NCI-H748 (cell line): Measurements from ENCODE around the gene CRYBG1.
"Not testable (repeated sequence)": the region's sequence is repeated elsewhere in the genome, so short reads cannot be mapped to it uniquely, and the experiment has no call there.

Experiments used
- DNase-seq: peaks from one replicate; lab custom pipeline; 2025; ENCODE audit not compliant: unreplicated experiment; lab: John Stamatoyannopoulos, UW

CRYBG1 gene

DNA sequence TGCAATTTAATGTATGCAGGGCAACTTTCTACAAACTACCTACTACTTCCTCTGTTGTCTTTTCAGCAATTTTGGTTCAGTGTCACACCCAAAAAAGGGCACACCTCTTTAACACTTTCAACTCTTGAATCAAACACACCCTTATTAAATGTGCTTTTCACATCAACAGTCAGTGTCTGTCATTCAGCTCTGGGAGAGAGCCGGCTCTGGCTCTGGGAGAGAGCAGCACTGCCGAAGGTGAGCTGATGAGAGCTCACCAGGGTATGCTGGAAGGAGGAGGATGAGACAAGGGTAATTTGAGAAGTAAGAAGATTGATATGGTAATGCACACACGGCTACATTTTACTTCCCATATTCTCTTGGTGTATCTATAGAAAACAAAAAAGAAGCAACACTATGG lies 134.5 kb downstream of the CRYBG1 start:
- DNase-seq, result peak; percentile 8

GRCh38 chr6:106496823-106497222 lies 136.3 kb downstream of the CRYBG1 start:
- DNase-seq, result no peak

DNA sequence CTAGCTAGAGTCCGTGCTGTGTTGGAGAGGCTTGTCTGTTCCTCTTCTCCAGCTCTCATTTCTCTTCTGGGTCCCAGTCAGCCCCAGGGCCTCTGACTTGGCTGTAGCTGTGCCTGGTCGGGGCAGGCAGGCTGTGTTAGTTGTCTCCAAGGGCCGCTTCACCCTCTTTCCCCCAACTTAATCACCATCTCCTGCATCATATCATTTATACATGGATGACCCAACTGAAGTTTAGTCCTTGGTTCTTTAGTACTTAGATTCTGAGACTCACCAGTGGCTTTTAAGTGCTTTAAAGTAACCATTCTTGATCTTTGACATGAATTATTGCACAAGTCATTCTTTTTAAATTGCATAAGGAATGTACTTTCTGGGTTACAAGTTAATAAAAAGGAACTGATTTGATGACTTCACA lies 141.4 kb downstream of the CRYBG1 start:
- no peak for DNase-seq

DNA sequence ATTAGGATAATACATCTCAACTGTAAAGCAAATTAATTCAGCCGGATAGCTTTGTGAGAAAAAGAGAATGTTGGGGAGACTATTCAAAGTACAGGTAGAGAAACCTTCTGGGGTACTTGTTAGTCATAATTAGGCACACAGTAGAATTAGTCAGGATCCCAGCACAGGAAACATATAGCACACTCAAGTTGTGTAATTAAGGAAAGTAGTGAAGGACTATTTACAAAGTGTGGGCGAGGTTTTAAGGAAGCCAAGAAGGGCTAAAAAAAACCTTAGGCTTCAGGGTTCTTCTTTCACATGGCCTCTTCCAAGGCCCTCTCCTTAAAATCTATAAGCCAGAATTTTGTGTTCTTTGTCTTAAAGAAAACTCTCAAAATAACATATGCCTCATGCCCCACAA lies 142.0 kb downstream of the CRYBG1 start:
- DNase-seq, result no peak

DNA sequence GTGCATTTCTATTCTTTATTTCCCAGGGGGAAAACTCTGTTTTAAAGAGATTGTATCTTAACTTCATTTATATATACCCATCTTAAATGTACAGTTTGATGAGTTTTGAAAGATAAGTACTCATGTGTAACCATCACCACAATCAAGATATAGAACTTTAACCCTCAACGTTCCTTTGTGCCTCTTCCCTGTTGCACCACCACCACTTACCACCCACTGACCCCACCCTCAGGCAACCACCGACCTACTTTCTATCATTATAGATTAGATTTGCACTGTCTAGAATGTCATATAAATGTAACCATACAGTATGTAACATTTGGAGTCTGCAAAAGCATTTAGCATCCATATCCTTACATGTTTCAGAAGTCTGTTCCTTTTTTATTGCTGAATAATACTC lies 147.8 kb downstream of the CRYBG1 start:
- no peak for DNase-seq

DNA sequence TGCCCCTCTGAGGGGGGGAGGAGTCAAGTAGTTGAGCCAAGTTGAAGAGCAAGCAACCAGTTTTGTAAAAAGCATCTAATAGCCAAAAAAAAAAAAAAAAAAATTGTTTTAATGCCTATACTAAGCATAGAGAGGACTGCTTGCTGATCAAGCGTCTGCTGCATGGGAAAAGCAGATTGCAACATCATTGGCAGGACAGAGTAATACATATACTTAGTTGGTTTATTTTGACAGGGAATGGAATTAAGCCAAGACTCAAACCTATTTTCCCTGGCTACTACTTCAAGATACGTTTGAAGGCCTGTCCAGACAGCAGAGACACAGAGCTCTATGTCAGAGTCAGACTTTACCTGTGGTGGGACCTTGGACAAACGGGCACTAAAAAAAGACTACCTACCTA lies 148.3 kb downstream of the CRYBG1 start:
- no peak for DNase-seq

DNA sequence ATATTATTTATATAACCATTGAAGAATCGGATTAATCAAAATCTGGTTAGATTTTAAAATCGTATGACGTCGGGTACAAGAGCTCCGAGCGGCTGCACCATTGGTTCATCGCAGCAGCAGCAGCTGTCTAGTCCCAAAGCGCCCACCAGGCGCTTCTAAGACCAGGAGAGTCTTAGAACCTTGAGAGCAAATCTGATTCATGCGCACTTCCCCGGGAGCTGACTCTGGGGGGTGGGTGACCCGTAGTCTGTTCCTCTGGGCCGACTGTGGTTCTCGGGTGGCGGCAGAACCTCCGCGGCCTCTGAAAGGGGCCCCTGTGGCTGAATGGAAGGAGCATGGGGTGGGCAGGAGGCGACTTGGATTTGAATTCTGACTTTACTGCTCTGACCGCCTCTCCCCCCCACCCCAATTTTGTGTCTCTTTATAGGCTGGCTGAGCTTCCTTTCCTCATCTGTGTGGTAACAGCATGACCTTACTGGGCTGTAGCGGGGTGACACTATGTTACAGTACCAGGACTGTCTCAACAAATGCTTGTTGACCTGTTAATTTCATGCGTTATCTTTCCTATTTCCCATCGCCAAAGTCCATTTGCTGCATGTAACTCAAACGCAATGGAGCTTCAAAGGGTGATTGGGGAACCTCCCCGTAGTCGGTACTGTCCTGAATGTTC lies 149.0 kb downstream of the CRYBG1 start:
- peak; percentile 43 for DNase-seq

- peak; percentile 85 for DNase-seq
Observed at GRCh38 chr6:106510090-106510970, 149.8 kb downstream of the CRYBG1 start.

GRCh38 chr6:106511288-106512047 lies 151.0 kb downstream of the CRYBG1 start:
- DNase-seq, result peak; percentile 43

- peak; percentile 67 for DNase-seq
Observed at GRCh38 chr6:106512048-106512967, 151.8 kb downstream of the CRYBG1 start.

GRCh38 chr6:106512968-106513574 lies 152.6 kb downstream of the CRYBG1 start:
- DNase-seq, result no peak

DNA sequence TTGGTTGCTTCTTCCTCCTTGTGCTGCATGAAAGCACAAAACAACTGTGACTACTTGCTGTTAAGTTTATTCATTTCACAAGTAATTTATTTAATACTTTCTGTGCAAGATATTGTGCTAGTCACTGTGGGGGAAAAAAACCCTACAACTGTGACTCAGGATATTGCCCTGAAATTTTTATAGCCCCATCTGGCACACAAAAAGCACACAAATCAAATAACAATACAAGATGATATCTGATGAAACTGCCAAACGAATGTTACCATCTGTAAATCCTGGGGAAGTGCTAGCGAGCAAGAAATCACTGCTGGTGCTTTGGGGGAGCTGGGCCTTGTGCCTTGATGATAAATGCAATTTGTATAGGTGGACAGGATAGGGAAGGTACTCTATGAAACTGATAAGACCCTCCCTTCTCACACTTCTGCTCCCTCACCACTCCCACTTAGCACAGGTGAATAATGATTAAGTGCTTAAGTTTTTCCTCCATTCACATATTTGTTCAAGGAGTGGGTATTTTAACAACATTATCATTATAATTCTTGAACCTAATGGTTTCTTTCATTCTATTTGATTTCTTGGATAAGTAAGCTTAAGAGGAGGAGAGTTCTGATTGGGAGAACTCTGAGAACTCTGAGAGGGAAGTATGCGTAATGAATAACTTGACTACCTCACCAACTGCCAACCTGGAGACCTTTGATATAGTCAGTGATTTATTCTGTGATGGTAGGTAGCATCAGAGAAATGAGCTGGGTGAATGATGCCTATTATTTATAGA lies 153.5 kb downstream of the CRYBG1 start:
- no peak for DNase-seq

DNA sequence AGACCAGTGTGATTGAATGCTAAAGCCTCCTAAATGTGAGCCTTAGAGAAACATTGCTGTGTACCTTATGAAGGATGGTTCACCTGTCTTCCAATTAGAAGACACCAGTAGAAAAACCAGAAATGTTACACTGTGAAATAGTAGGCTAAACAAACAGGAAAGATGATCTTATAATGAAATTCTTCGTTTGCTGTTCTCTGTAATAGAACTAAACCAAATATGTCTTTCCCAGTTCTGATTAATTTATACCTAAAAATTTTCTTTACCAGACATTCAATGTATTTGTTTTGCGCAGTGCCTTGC lies 154.0 kb downstream of the CRYBG1 start:
- DNase-seq, result peak; percentile 12

DNA sequence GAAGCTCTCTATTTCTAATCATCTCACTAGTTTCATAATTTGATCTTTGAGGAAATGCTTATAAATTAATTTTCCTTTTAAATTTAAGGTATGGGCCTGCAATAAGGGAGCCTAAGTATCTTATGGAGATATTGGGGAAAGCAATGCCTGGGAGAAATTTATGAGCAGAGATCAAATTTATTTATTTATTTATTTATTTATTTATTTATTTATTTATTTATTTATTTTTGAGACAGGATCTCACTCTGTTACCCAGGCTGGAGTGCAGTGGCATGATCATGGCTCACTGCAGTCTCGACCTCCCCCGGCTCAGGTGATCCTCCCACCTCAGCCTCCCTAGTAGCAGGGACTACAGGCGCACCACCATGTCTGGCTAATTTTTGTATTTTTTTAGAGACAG lies 155.1 kb downstream of the CRYBG1 start:
- not testable (repeated sequence) for DNase-seq

DNA sequence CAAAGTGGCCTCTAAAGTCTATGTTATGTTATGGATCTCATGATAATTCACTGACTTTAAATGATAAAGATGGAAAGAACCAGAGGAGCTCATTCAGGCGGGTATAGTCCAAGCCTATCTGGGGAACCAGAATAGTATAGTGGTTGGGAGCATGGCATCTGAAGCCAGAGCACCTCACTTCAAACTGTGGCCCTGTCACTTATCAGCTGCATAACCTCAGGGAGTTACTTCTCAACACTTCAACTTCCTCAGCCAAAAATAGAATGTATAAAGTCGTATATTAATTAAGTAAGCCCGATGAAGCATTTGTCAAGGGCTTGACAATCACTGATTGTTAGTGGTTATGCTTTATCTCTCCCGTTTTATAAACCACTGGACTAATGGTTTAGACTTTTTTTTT lies 156.1 kb downstream of the CRYBG1 start:
- no peak for DNase-seq

- DNase-seq, result no peak
Observed at GRCh38 chr6:106517706-106518105, 157.2 kb downstream of the CRYBG1 start.

- DNase-seq, result no peak
Observed at GRCh38 chr6:106518748-106519147, 158.2 kb downstream of the CRYBG1 start.

DNA sequence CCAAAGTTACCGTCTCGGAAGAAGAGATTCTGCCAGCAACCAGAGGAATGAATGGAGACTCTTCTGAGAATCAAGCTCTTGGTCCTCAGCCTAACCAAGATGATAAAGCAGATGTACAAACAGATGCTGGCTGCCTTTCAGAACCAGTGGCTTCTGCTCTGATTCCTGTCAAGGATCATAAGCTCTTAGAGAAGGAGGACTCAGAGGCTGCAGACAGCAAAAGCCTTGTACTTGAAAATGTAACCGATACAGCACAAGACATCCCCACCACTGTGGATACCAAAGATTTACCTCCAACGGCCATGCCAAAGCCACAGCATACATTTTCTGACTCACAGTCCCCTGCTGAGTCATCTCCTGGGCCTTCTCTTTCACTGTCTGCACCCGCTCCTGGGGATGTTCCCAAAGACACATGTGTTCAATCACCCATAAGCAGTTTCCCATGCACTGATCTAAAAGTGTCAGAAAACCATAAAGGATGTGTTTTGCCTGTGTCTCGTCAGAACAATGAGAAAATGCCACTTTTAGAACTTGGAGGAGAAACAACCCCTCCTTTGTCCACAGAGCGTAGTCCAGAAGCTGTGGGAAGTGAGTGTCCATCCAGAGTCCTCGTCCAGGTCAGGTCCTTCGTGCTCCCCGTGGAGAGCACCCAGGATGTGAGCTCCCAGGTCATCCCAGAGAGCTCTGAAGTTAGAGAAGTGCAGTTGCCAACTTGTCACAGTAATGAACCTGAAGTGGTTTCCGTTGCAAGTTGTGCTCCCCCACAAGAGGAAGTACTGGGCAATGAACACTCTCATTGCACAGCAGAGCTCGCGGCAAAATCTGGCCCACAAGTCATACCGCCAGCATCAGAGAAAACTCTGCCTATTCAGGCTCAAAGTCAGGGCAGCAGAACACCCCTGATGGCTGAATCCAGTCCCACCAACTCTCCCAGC lies 159.2 kb downstream of the CRYBG1 start:
- no peak for DNase-seq
